HTERT RPE-1 (cell line): ENCODE measurements around the gene APLNR.

Source experiments
- in situ Hi-C: fragments of 300-500 bp; cut with MboI; formaldehyde crosslinking; loops from 4 replicates; pipeline ENCODE4 v1.14.3; 2020; ENCODE audit warnings: low sequenced_read_pairs

Gene APLNR

DNA sequence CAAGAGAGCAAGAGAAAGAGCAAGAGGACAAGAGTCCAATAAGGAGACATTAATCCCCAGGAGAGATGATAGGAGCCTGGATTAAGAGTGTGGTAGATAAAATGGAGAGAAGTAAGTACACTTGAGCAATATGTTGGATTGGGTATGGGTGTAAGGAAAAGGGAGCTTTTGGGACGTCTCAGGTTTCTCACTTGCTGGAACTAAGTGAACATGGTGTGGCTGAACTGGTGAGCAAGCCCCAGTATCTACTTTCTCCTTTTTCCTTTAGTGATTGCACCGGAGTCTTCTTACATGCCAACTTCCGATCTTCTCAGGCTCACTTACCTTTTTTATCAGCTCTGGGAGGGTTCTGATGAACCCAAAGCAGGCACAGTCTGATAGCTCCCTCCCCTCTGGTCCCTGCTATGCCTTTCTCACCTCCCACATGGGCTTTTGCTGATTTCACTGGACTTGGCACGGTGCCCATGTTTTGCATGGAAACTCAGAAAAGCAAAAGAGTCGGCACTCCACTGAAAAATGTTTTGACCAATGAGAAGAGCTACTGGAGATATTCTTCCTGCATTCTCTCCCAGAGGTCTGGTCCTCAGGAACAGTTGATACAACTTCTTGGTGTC lies 14.5 kb upstream of the APLNR start:
- in situ Hi-C loops, result no loop called here

DNA sequence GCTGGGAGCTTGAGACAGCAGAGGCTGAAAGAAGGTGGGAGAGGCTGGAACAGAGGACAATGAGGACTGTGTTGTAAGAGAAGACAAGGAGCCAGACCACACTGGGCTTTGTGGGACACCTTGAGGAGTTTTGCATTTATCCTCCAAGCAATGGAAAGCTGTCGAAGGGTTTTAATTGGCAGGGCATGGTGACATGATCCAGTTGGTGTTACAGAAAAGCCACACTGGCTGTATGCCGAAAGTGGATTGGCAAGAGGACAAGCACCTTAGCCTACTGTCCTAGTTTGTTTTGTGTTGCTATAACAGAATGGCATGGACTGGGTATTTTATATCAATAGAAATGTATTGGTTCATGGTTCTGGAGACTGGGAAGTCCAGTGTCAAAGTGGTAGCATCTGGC lies 14.0 kb upstream of the APLNR start:
- in situ Hi-C loops, result no loop called here

DNA sequence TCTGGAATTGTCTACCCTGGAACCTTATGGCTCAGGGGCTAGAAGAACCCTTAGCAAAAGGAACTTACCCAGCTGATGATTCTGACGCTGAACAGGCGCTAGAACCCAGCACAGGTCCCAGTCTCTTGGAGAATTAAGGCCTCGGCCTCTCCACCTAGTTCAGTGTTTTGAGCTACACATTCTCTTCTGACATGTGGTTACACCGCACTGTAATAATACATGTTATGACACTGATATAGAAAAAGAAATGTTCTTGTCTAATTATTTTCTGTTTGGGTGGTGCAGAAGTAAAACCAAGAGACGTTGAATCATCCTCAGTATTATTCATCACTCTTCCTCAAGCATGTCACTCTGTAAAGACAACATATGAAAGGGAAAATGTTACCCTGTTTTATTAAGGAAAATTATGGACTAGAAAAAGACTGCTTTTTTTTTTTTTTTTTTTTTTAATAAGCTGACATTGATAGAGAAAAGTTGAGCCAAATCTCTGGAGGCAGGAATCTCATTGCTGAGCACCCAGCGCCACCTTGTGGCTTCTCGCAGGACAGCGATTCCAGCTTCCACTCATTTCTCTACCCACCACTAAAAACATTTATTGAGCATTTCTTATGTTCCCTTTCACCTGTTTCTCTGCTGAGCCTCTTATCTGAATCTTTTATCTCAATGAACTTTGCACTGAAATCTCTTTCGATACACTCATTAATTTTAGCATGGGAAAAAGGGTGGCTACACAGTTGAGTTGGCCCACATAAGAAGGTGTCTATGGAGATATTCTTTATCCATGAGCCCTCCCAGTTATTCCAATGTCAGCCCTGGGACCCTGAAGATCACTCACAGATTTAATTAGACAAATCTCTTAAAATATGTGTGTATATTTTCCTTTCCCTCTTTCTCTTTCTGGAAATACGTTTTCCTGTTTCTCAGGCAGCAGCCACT lies 12.6 kb upstream of the APLNR start:
- in situ Hi-C loops, result no loop called here

DNA sequence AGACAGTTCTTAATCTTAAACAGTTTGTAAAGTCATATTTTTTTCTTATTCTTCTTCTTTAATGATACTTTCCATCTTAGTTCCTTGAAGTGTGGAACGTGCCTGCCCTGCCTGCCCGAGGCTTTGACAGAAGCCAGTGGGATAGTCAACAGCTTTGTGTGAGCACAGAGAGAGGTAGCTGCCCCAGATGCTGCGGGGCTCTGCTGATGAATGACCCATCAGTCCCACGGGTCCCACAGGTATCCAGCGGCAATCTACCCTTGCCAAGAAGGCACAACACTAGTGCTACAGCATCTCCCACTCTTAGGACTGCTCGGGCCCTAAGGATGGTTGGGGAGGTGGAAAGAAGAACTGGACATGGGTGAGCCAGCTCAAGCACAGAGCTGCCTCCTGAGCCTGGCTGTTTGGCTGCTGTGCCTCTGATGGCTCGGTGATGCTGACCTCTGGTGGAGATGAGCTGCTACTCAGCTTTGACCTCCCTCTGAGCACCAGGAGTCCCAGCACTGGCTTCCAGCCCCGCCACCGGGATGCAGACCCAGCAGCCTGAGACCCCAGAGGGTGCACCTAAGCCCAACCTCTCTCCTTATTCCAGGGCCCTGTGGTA lies 11.8 kb upstream of the APLNR start:
- in situ Hi-C loops, result no loop called here

DNA sequence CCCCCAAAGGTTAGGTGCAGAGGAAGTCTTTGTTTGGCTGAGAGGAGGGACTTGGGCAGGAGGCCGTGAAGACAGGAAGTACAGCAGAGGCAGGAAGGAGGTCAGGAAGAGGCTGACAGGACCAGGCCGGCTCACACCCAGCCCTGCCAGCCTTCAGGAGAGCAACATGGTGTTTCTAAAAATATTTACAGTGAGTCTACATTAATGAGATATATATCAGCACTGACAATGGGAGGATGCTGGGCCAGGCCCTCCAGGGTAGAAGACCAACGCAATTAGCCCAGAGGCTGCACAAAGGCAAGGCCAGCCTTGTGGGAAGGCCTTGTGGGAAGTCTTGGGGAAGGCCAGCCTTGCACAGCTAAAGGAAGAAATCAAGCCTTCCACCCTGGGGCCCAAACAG lies 7.9 kb upstream of the APLNR start:
- in situ Hi-C loops, result no loop called here

DNA sequence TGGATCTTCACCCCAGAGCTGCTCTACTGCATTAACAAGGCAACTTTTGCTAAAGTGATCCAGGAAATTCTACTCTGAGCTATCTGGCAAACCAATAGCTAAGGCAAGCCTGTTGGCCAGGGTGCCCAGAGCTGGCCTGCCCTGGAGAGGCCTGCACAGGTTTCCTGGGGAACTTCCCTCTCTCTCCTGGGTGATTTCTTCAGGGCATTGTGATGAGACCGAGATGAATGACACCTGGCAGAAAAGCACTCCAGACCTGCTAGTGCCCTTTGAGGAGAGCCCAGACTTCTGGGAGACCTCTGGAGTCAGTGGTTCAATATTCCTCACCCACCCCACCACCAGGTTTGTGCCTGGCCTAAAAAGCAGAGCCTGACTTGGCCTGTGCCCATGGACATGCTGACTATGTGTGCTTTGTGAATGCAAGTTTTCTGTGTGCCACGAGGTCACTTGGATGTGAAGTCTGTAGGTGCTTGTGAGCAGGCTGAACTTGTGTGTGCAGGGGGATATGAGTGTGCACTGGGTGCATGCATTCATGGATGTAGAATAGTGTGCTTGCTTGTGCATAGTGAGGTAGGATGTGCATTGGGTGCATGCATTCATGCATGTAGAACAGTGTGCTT lies 4.4 kb upstream of the APLNR start:
- in situ Hi-C loops, result no loop called here

DNA sequence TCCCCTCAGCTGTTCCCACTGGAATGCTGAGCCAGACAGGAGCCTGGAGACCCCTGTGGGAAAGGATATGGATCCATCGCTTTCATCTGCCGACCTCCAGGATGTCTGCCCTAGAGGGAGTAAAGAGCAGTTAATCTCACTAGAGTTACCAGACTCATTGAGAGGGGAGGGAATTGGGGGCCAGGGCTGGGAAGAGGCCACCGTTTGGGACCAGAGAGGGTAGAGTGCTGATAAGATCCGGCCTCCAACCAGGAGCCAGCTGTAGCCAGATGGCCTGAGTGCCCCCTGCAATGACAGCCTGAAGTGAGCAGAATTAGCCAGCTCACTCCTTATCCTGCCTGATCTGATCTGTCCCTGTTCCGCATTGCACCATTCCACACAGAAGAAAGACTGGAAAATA lies 3.7 kb upstream of the APLNR start:
- in situ Hi-C loops, result no loop called here

DNA sequence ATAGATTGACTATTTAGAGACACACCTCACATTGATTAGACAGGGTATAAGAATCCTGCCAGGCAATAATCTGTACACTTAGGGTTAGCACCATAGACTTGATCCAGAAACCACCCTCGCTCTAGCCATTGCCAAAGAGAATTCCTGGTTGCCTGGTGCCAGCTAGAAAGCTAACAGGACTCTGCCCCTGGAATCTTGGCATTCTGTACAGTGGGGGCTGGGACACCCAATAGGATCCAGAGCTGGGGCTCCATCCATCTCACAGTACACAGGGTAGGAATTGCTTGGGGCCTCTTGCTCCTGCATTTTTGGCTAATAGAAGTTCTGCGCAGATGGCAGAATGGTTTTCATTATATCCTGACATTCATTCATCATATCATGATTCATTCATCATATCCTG lies 3.0 kb upstream of the APLNR start:
- in situ Hi-C loops, result no loop called here

DNA sequence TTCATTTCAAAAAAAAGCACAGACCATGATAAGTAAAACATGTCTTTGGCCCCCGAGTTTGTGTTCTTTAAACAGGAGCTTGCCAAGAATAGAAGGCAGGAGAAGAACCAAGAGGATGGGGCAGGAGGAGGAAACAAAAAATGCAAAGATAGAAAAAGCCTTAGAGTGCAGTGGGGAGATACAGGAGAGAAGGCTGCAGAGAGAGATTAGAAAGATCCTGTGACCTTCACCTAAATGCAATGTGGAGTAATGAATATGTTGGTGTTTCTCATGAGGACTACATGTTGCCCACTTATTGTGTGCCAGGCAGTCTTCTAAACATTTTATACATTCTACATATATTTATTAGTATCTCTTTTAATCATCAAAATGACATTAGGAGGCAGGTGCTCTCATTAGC lies 2.3 kb upstream of the APLNR start:
- in situ Hi-C loops, result no loop called here

DNA sequence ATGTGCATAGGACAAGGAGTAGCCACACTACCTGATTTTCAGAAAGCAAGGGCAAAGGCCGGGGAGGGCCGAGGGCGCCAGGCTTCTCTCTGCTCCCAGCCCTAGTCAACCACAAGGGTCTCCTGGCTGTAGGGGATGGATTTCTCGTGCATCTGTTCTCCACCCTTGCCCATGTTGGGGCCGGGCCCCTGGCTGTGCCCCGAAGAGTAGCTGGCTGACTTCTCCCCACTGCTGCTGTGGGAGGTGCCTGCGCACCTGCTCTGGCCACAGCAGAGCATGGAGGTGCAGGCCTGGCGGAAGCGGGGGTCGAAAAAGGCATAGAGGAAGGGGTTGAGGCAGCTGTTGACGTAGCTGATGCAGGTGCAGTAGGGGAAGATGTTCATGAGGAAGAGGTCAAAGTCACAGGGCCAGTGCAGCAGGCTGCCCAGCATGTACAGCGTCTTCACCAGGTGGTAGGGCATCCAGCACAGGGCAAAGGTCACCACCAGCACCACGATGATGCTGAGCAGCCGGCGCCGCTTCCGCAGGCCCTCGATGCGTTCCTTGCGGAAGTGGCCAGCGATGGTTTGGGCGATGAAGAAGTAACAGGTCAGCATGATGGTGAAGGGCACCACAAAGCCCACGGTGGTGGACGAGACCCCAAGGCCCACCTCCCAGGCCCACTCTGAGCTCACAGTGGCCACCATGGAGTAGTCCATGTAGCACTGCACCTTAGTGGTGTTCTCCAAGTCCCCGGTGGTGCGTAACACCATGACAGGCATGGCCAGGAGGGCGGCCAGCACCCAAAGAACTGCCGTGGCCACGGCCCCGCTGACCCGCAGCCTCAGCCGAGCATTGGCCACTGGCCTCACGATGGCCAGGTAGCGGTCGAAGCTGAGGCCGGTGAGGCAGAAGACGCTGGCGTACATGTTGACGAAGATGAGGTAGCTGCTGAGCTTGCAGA lies 1.0 kb downstream of the APLNR start:
- in situ Hi-C loops, result no loop called here

DNA sequence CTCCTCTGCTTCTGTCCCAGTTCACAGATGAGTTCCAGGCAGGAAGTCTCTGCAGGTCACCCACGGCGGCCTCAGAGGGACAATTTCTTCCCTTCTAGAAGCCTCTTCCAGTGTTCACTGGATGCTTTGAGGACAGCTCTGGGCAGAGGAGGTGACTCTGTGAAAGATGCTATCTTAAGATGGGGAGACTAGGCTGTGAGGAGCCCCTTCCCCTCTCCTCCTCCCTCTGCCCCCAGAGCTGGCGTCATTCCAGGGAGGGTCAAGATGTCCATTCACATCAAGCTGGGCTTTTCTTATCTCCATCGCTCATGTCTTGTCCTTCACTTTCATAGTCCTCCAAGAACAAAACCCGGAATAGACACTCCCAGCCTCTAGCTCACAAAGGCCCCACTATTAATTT lies 3.3 kb downstream of the APLNR start:
- in situ Hi-C loops, result no loop called here

DNA sequence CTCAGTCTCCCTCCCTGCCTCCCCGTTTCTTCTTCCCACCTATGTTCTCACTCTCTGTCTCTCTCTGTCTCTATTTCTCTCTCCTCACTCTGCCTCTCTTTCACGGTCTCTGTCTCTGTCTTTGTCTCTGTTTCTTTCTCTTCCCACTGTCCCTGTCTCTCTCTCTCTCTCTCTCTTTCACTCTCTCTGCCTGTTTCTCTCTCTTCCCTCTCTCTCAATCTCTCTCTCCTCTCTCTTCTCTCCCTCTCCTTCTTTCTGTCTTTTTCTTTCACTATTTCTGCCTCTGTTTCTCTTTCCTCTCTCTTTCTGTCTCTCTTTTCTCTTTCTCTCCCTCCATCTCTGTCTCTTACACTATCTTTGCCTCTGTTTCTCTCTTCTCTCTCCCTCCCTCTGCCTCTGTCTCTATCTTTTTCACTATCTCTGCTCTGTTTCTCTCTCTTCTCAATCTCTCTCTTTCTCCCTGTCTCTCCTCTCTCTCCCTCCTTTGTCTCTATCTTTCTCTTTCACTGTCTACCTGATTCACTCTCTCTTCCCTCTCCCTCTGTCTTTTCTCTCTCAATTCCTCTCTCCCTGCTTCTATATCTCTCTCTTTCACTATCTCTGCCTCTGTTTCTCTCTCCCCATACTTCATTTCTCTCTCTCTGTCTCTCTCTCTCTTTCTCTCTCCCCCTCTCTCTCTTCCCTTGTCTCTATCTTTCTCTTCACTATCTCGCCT lies 5.4 kb downstream of the APLNR start:
- in situ Hi-C loops, result no loop called here

DNA sequence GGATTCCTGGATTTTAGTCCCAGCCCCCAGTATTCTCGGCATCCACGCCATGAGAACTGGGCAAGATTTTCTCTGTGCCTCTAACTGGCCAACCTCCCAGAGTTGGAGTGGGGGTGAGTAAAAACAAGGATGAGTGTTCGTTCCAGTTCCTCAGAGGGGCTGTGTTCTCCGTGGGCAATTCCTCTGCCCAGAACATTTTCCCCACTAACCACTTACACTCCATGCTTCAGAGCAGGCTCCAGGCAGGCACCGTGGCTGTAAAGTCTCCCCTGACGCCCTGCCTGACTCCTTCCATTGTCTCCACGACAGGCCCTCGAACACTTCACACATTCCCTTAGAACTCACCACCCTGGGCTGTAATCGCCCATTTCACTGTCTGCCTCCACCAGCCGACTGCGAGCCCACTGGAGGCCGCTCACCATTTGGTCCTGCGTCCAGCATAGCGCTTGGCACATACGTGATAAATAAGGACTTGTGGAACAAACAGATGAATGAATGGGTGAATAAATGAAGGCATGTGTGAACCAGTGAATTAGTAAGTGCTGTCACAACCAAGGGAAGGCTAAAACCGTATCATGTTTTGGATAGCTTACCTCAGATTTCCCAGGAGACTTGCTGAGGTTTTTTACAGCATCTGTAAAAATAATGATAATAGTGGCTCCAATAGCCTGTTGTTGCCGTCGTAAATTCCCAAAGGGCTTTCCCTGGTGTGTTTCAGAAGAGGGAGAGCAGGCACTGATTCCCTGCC lies 6.1 kb downstream of the APLNR start:
- in situ Hi-C loops, result no loop called here

DNA sequence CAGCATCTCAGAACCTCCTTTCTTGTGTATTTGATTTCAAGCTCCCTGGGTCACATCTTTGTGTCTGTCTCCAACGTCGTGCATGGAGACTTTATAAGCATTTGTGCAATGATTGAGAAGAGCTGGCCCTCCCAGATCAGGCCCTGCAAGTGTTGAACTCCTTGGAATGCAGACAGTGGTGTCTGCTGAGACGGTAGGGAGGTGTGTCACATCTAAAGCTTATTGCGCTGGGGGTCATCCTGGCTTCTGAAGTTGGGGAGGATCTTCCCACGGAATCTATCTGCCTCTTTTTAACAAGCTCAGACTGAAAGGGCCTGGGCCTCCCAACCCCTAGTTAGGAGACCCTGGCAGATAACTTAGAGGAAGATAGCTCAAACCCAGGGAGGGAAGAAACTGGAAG lies 6.7 kb downstream of the APLNR start:
- in situ Hi-C loops, result no loop called here

DNA sequence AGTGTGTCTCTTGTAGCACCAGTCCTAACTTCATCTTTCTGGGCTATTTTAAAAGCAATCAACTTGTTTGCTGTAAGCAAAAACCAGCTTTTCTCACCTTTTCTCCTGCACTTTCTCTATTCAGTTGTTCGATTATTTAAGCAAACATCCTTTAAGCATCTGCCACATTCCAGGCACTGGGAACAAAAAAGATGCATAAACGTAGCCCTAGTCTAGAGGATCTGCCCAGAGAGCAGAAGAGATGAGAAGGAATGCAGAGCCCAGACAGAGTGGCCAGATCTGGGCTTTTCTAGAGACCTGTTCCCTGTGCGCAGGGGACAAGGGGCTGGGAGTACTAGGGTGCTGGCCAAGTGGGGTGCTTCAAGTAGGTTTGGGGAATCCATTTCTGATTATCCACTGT lies 8.4 kb downstream of the APLNR start:
- in situ Hi-C loops, result no loop called here

DNA sequence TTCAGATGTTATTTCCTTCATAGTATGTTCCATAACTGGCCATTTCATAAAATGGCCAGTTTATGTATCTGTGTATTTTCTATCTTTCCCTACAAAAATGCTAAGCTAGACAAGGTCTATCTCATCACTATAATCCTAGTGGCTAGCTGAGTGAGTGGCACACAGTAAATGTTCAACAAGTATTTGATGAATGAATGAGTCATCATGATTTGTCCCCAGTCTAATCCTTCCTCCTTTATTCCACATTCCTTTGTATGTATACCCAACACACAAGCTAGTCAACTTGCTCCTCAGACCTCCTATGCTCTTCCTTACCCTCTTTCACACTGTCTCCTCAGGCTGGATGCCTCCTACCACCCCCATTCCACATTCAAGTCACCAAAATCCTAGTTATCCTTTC lies 12.5 kb downstream of the APLNR start:
- in situ Hi-C loops, result no loop called here

DNA sequence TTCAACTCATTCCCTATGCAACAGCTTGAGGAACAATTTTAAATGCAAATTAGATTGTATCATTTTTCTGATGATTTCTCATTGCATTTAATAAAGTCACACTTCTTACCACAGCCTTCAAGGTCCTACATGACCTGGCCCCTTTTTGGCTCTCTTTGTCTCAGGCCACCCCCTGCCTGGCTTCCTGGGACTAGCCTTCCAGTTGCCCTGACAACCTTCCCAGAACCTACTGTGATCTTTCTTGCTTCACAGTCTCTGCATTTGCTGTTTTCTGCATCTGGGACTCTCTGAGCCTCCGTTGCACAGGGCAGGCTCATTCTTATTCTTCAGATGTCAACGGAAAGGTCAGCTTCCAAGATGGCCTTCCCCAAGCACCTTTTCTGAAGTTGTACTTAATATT lies 12.9 kb downstream of the APLNR start:
- in situ Hi-C loops, result no loop called here

DNA sequence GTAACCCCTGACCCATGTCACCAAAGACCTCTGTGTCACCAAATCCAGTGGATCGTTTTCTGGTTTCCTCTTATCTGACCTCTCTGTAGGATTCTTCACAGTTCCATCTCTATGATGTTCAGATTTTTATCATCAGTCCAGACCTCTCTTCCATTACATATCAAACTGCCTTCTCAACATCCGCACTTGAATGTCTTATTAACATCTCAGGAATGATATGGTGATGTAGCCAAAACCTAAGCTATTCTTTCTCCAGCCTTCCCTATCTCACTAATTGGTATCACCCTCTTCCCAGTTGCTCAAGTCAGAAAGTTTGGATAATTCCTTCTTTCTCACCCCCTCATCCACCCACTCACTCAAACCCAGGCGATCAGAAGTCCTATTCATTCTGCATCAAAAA lies 13.4 kb downstream of the APLNR start:
- in situ Hi-C loops, result no loop called here

DNA sequence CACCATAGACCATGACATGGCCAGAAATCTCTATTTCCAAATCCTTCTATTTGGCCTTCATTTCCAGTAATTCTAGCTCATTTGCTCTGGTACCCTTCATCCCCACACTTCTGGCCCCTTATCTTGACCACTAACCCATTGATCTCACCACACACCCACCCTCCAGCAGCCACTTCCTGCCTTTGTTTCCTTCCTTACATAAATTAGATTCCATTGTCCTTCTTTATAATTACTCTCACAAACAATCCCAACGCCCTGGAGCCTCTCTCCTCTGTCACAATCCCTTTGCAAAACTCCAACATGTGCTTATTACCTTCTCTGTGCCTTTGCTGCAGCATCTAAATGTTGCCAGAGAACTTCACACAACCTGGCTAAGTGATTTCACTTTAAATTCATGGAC lies 14.8 kb downstream of the APLNR start:
- in situ Hi-C loops, result no loop called here
